HG02763 (cell line): ENCODE measurements around the gene RAB31.
"Not testable (repeated sequence)": the region's sequence is repeated elsewhere in the genome, so short reads cannot be mapped to it uniquely, and the experiment has no call there.

Source experiments
- ATAC-seq: cut with Tn5 transposase; IDR thresholded peaks from one replicate; pipeline ENCODE4 v1.9.1; 2021; ENCODE audit warnings: mild to moderate bottlenecking, moderate library complexity; ENCODE audit not compliant: unreplicated experiment

Gene RAB31

DNA sequence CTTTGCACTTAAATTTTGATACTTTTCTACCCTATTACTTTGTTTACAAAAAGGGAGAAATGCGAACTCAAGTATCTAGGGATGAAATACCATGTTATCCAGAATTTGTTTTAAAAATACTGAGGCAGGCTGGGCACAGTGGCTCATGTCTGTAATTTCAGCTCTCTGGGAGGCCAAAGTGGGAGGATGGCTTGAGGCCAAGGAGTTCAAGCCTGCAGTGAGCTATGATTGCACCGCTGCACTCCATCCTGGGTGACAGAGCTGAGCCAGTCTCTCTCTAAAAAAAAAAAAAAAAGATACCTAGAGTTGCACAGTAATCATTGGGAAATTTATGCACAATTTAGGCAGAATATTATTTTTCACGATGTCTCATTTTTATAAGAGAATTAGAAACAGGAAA is 193.3 kb downstream of the RAB31 start:
- no peak for ATAC-seq

DNA sequence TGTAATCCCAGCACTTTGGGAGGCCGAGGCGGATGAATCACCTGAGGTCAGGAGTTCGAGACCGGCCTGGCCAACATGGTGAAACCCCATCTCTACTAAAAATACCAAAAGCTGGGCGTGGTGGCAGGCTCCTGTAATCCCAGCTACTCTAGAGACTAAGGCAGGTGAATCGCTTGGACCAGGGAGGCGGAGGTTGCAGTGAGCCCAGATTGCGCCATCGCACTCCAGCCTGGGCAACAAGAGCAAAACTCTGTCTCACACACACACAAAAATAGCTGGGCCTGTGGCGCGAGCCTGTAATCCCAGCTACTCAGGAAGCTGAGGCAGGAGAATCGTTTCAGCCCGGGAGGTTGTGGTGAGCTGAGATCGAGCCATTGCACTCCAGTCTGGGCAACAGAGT is 194.2 kb downstream of the RAB31 start:
- not testable (repeated sequence) for ATAC-seq

DNA sequence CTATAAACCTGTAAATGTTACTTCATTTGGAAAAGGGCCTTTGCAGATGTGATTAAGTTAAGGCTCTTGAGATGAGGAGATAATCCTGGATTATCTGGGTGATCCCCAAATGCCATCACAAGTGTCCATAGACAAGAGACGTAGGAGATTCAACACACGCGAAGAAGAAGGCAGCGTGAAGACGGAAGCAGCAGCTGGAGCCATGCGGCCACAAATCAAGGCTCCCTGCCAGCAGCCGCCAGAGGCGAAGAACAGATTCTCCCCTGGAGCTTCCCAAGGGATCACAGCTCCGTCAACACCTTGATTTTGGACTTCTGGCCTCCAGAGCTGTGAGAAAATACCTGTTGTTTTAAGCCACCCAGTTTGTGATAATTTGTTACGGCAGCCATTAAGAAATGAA is 194.7 kb downstream of the RAB31 start:
- no peak for ATAC-seq

DNA sequence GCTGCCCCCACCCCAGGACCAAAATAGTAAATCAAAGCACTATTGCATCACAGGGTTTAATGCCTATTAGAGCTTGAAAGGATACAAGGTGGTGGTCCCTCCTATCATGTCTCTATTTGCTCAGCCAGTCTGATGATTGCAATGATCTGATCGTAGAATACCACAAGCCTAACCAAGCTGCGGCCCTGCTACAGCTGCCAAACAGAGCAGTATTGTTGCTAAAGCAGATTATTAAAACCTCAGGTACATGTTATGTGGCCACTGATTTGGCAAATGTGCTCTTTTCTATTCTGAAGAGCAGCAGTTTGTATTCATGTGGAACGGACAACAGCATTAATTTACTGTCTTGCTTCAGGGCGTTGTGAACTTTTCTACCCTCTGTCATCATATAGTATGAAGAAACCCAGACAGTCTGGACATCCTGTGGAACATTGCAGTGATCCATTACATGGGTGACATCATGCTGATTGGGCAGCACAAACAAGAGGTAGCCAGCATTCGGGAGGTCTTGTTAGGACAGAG is 197.4 kb downstream of the RAB31 start:
- ATAC-seq: no peak

DNA sequence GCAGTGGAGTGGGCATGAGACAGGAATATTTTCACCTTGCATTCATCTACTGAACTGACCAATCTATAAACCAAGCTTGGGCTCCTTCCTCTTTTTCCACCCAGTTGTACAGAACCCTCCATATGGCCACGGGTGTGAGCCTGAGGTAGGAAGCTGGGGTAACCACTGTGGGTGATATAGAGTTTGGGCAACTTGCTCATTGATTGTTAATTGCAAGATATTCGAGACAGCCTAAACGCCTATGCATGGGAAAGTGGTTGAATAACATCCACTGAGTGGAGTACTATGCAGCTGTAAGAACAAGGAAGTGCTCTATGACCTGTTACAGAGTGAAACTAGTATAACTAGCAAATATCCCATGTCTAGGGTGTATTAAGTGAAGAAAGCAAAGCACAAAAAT is 198.4 kb downstream of the RAB31 start:
- ATAC-seq: no peak

DNA sequence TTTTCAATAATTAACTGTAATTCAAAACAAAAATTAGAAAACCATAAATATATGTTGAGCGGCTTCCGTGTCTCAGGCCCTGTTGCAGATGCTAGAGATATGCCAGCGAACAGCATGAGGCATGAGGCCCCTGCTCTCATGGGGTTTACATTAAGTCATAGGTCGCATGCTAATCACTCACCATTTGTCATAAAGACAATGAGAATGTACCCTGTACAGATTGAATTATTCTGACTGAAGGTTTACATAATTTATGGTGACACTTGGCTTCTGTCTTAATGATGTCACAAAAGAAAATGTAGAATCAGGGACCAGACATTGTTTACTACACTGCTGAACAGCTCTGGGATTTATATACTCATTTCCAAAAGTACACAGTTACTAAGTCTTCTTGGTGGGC is 199.8 kb downstream of the RAB31 start:
- ATAC-seq: no peak

DNA sequence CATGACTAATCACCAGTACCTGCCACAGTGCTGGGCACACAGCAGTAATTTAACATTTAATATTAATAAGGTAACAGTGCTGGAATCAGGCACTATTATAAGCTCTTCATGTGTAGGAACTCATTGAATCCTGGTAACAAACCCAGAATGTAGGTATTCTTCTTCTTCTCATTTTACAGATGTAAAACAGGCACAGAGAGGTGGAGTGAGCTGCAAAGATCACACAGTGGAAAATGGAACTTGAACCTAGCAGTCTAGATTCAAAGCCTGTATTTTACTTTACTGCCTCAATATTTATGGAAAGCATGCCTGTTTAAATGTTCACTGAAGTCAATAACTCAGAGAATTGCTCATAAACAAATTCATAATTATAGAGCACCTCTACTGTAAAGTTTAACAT is 202.0 kb downstream of the RAB31 start:
- no peak for ATAC-seq

DNA sequence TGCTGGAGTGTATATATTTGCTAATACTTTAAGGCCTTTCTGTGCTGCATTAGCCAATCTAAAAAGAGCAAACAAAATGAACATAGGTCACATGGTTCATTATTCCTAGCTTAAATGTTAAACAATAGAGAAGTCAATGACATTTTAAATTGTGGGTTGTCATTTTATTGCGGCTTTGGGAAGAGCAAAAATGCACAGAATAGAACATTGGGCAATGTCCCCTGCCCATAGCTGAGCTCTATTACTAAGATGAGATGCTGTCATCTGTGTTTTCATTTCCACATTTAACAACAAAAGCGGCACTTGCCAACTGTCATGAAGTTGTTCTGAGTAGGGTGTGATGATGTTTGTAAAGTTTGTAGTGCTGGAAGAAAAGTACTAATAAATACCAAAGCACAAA is 202.6 kb downstream of the RAB31 start:
- no peak for ATAC-seq

DNA sequence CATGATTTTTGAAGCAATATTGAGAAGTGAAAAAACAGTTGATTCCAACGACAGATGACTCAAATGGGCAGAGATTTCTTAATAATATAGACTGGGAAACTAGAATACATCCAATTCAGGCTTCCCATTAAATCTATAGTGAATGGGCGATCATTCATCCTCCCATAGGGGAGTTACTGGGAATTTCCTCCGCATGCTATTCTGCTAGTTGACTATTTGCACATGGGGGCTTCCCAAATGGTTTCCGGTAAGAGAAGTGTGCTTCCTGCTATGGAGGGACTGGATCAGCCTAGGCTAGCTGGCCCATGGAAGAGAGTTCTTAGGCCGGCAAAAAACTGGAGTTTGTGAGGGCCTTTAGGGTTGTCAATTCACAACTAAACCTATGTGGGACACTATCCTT is 203.1 kb downstream of the RAB31 start:
- no peak for ATAC-seq
